K562 (cell line): ENCODE results near the gene BET1L. TPM values are rescaled to one million over a fixed set of nuclear protein-coding genes. Genes with fewer than 3 reads are reported as not detected.

ENCODE experiments used
- BRD4 ChIP-seq: fragments of 200-600 bp; sonication (generic); IDR thresholded peaks from 2 replicates; pipeline ENCODE4 v1.6.1; 2017; ENCODE audit warnings: inconsistent platforms
- CTCFL ChIP-seq: IDR thresholded peaks from 2 replicates; pipeline ENCODE4 v1.6.1; 2011; ENCODE audit warnings: borderline replicate concordance, low read depth, mild to moderate bottlenecking, moderate library complexity, low read length; ENCODE audit not compliant: insufficient read depth, poor library complexity, severe bottlenecking
- E2F3 ChIP-seq: fragments of 250-450 bp; sonication (Bioruptor Pico); IDR thresholded peaks from 2 replicates; pipeline ENCODE4 v1.4.0; 2020; ENCODE audit warnings: mild to moderate bottlenecking
- EP400 ChIP-seq: fragments of 450-650 bp; IDR thresholded peaks from 2 replicates; pipeline ENCODE4 v1.6.1; 2017; ENCODE audit warnings: antibody characterized with exemption, mild to moderate bottlenecking, moderate library complexity
- HDAC3 ChIP-seq: fragments of 450-650 bp; IDR thresholded peaks from 2 replicates; pipeline ENCODE4 v1.6.1; 2018; ENCODE audit warnings: borderline replicate concordance, mild to moderate bottlenecking, moderate library complexity; ENCODE audit not compliant: partially characterized antibody
- HMGN3 ChIP-seq: IDR thresholded peaks from 2 replicates; pipeline ENCODE4 v1.6.1; 2011; ENCODE audit warnings: borderline replicate concordance, low read depth, mild to moderate bottlenecking, mixed read lengths, low read length; ENCODE audit not compliant: insufficient read length; ENCODE audit errors: extremely low read depth
- MIER1 ChIP-seq: fragments of 450-650 bp; IDR thresholded peaks from 2 replicates; pipeline ENCODE4 v1.6.1; 2016; ENCODE audit warnings: antibody characterized with exemption, mild to moderate bottlenecking, low read depth
- NCOA1 ChIP-seq: fragments of 450-650 bp; IDR thresholded peaks from 2 replicates; pipeline ENCODE4 v1.6.1; 2016; ENCODE audit warnings: low read depth
- PPARD ChIP-seq: fragments of 250-450 bp; sonication (Bioruptor Pico); IDR thresholded peaks from 2 replicates; pipeline ENCODE4 v1.8.0; 2022; ENCODE audit warnings: inconsistent platforms, mild to moderate bottlenecking, moderate library complexity
- TGIF2 ChIP-seq: sonication (generic); formaldehyde crosslinking; IDR thresholded peaks from 2 replicates; pipeline ENCODE4 v1.8.1; 2022; ENCODE audit warnings: mild to moderate bottlenecking, missing genetic modification reagents, moderate library complexity
- ZNF143 ChIP-seq: sonication (generic); formaldehyde crosslinking; IDR thresholded peaks from 2 replicates; pipeline ENCODE4 v1.9.0; 2022; ENCODE audit warnings: mild to moderate bottlenecking, missing genetic modification reagents
- ZNF766 ChIP-seq: fragments of 200-800 bp; sonication (Bioruptor generic); conservative IDR thresholded peaks from 2 replicates; pipeline ENCODE4 v1.6.1; 2016; ENCODE audit warnings: missing genetic modification characterization, missing compliant biosample characterization
- polyA plus RNA-seq, 8 experiments: library from polyadenylated mRNA; depleted of rRNA in 4 of 8; stranded (reverse) in 5 of 8; unstranded in 3 of 8; fragments of >200 nt; fragmentation: Nextera tagmentation in 2 of 8; fragmentation: Illumina TruSeq in 1 of 8; extraction: Ambion mirVana in 2 of 8; extraction: Trizol in 1 of 8; gene quantifications; 2 replicates each; pipeline versions ENCODE4 v1.2.1 to v1.2.3, GENCODE V29; 2011 to 2014; ENCODE audit warnings: inconsistent platforms in 1 of 8, missing spikeins in 1 of 8
- total RNA-seq, 7 experiments: library from RNA; depleted of rRNA in 6 of 7; stranded (reverse); fragments of >200 nt in 6 of 7; fragmentation: Illumina TruSeq in 2 of 7; extraction: Trizol in 2 of 7; gene quantifications; 2 replicates each; pipeline versions ENCODE4 v1.2.1 to v1.2.3, GENCODE V29; 2011 to 2021; ENCODE audit warnings: low replicate concordance in 1 of 7

BET1L gene
- total and polyA plus RNA-seq, 9 of the 15 experiments (the other 6 are each of a cell fraction or from before 2014, with no cell fraction given), result 9.9 to 69.1 (median 19.9) TPM

- TF ChIP-seq CTCFL (no peak), TGIF2 (0 out of 2 replicates have a peak, but pooled peaks have one; percentile 64), ZNF766 (CRISPR knock-in tag) (no peak), MIER1 (no peak), HMGN3 (peak; percentile 35), NCOA1 (peak; percentile 82), PPARD (CRISPR knock-in tag) (no peak), HDAC3 (no peak), ZNF143 (CRISPR knock-in tag) (peak; percentile 35; the same call in 1 of the 2 replicates), EP400 (peak; percentile 89), BRD4 (peak; percentile 78; the same call in 1 of the 2 replicates), E2F3 (CRISPR knock-in tag) (peak; percentile 63; the same call in 1 of the 2 replicates)
These were observed at the start of gene BET1L, which contains the start of gene RIC8A (continued) for GRCh38 chr11:207208-207862.
